BLaER1 treated with 17β-estradiol and CSF1 and Interleukin-3, amounts not matched to agents 10 nM and 100 nM (cell line): ENCODE data around the gene SNED1.

Source experiments
- H3K27ac ChIP-seq, 11 experiments: shearing (Covaris generic); formaldehyde crosslinking; 2 replicates each; pipeline ENCODE4 v1.8.1; 2022
- H3K27me3 ChIP-seq, 11 experiments: shearing (Covaris generic); formaldehyde crosslinking; 2 replicates each; pipeline ENCODE4 v1.8.1; 2022
- H3K36me3 ChIP-seq, 11 experiments: shearing (Covaris generic); formaldehyde crosslinking; 2 replicates each; pipeline ENCODE4 v1.8.1; 2022
- H3K4me1 ChIP-seq, 10 experiments: shearing (Covaris generic); formaldehyde crosslinking; 2 replicates each; pipeline ENCODE4 v1.8.1; 2022
- H3K4me2 ChIP-seq, 11 experiments: shearing (Covaris generic); formaldehyde crosslinking; 2 replicates each; pipeline ENCODE4 v1.8.1; 2022
- H3K4me3 ChIP-seq, 10 experiments: shearing (Covaris generic); formaldehyde crosslinking; 2 replicates each; pipeline ENCODE4 v1.8.1; 2022
- H3K9ac ChIP-seq, 11 experiments: shearing (Covaris generic); formaldehyde crosslinking; 2 replicates each; pipeline ENCODE4 v1.8.1; 2022
- H3K9me3 ChIP-seq, 11 experiments: shearing (Covaris generic); formaldehyde crosslinking; replicated peaks in 1 of 11; 2 replicates each; pipeline ENCODE4 v1.8.1; 2022
- H4K20me1 ChIP-seq, 11 experiments: shearing (Covaris generic); formaldehyde crosslinking; 2 replicates each; pipeline ENCODE4 v1.8.1; 2022
- Cebpa-rat ChIP-seq, 11 experiments: shearing (Covaris generic); IDR thresholded peaks; 2 replicates each; pipeline ENCODE4 v1.8.1; 2022

Gene SNED1

DNA sequence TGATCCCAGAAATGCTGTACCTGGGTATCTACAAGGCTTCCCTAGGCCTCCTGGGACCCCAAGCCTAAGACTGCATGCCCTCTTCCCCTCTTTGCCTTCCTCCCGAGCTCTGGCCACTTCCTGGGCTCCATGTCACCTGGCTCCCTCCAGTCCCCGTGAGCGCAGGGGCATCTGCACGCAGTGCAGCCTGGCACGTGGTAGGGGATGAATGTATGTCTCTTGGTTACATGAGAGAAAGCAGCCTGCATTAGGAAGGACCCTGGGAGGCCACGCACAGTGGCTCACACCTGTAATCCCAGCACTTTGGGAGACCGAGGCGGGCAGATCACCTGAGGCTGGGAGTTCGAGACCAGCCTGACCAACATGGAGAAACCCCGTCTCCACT is 135.0 kb downstream of the SNED1 start:
- no peak overlapping the region for H3K4me2 ChIP-seq
- no peaks in the 10 kb centered on the region for H3K27me3 ChIP-seq
- peaks cover 0 to 10% (median 0%) of the 10 kb centered on the region in 10 experiments; a peak in 2 of 20 replicates for H3K4me1 ChIP-seq
- TF ChIP-seq Cebpa-rat (IDR thresholded peaks at IDR 0.05): no peak
- H4K20me1 ChIP-seq: peaks cover 0 to 11% (median 0%) of the 10 kb centered on the region in 11 experiments; a peak in 4 of 22 replicates
- H3K4me3 ChIP-seq: no peak overlapping the region
- no peaks in the 10 kb centered on the region for H3K9me3 ChIP-seq
- H3K9ac ChIP-seq: no peak overlapping the region
- H3K27ac ChIP-seq: no peak overlapping the region
- H3K36me3 ChIP-seq: peaks cover 10 to 95% (median 74%) of the 10 kb centered on the region in 11 experiments

DNA sequence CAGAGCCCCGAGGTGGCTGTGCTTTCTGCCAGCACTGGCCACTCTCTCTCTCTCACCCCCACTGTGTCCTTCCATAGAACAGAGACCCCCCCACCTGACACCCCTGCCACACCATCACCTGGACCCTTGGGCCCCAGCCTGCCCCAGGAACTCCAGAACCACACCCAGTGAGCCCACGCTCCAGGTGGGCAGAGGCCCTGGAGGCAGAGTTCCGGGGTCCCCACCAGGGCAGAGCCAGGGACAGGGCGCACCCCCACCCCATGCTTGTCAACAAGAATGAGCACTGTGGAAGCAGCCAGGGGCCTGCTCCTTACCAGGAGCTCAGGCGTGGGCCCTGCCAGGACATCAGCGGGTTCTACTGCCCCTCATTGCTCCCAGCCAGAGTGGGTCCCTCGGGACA is 136.3 kb downstream of the SNED1 start:
- Histone ChIP-seq H3K4me1 (peaks cover 0 to 2% (median 0%) of the 10 kb centered on the region in 10 experiments; a peak in 2 of 20 replicates), H3K9me3 (no peaks in the 10 kb centered on the region), H3K4me3 (no peak overlapping the region), H3K27me3 (no peaks in the 10 kb centered on the region), H3K9ac (no peak overlapping the region), H3K36me3 (peaks cover 14 to 97% (median 76%) of the 10 kb centered on the region in 11 experiments), H3K4me2 (no peak overlapping the region), H4K20me1 (peaks cover 0 to 6% (median 0%) of the 10 kb centered on the region in 11 experiments; a peak in 4 of 22 replicates), H3K27ac (no peak overlapping the region)
- no peak for TF ChIP-seq Cebpa-rat (IDR thresholded peaks at IDR 0.05)

DNA sequence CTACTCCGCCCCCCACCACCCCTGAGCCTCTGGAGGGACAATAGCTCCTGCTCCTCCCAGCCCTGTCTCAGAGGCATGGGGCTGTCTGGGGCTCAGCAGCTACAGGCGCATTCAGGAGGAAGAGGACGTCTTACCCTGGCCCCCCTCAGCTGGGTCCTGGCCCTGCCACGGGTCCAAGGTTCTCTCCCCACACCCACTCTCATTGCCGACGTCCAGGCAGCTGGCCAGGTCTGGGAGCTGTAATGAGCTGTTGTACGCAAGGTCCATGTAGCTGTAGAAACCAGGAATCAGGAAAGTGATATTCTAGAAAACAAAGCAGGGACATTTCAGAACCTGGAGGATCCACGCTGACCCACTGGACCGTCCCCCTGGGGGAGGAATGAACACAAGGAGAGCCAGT is 137.3 kb downstream of the SNED1 start:
- no peaks in the 10 kb centered on the region for H3K27me3 ChIP-seq
- H3K9ac ChIP-seq: no peak overlapping the region
- no peak overlapping the region for H3K4me2 ChIP-seq
- peaks cover 0 to 15% (median 0%) of the 10 kb centered on the region in 11 experiments; a peak in 4 of 22 replicates for H4K20me1 ChIP-seq
- TF ChIP-seq Cebpa-rat (IDR thresholded peaks at IDR 0.05): no peak
- H3K4me3 ChIP-seq: no peak overlapping the region
- H3K4me1 ChIP-seq: no peaks in the 10 kb centered on the region
- peaks cover 17 to 97% (median 80%) of the 10 kb centered on the region in 11 experiments for H3K36me3 ChIP-seq
- H3K9me3 ChIP-seq: no peaks in the 10 kb centered on the region
- no peak overlapping the region for H3K27ac ChIP-seq

DNA sequence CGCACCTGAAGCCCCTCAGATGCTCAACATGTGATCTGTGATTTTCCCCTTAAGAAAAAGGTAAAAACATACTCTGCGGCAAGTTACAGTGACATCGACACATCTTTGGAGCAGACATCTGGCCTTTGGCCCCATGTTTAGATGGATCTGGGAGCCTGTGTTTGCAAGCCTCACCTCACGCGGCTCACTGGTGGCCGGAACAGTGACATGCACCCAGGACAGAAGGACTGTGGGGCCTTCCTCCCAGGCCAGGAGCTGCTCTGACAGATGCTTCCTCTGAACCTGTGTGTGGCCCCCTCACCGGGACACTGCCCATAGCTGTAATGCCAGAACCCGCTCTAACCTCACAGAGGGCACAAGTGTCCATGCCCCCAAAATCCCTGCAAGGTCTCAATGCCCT is 137.8 kb downstream of the SNED1 start:
- Histone ChIP-seq H4K20me1 (peaks cover 0 to 20% (median 0%) of the 10 kb centered on the region in 11 experiments; a peak in 5 of 22 replicates), H3K27me3 (no peaks in the 10 kb centered on the region), H3K9me3 (no peaks in the 10 kb centered on the region), H3K9ac (no peak overlapping the region), H3K4me1 (no peaks in the 10 kb centered on the region), H3K4me2 (no peak overlapping the region), H3K27ac (no peak overlapping the region), H3K4me3 (no peak overlapping the region), H3K36me3 (peaks cover 17 to 100% (median 84%) of the 10 kb centered on the region in 11 experiments)
- no peak for TF ChIP-seq Cebpa-rat (IDR thresholded peaks at IDR 0.05)

DNA sequence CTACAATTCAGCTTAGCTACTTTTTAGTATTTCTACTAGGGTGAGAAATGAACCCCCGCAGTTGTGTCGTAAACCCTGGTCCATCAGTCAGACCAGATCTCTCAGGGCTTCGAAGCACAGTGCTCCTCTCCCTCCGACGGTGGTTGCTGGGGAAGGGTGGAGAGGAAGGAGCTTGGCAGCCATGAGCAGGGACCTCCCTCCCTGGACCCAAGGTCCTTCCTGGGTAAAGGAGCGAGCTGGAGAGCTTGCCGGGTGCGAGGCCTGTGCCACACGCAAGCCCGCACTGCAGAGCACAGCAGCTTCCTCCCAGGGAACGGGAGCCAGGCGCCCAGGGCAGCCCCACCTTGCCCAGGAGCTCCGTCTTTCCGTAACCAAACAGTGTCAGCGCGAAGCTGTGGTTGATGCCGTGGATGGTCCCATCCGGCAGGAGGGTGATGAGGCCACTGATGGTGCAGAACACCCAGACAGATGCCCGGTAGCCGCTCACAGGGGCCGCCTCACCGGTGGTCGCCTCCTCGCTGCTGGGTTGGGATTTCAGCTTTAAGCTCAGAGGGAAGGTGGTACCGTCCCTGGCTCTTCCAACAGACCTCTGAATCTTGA is 138.3 kb downstream of the SNED1 start:
- no peak for TF ChIP-seq Cebpa-rat (IDR thresholded peaks at IDR 0.05)

DNA sequence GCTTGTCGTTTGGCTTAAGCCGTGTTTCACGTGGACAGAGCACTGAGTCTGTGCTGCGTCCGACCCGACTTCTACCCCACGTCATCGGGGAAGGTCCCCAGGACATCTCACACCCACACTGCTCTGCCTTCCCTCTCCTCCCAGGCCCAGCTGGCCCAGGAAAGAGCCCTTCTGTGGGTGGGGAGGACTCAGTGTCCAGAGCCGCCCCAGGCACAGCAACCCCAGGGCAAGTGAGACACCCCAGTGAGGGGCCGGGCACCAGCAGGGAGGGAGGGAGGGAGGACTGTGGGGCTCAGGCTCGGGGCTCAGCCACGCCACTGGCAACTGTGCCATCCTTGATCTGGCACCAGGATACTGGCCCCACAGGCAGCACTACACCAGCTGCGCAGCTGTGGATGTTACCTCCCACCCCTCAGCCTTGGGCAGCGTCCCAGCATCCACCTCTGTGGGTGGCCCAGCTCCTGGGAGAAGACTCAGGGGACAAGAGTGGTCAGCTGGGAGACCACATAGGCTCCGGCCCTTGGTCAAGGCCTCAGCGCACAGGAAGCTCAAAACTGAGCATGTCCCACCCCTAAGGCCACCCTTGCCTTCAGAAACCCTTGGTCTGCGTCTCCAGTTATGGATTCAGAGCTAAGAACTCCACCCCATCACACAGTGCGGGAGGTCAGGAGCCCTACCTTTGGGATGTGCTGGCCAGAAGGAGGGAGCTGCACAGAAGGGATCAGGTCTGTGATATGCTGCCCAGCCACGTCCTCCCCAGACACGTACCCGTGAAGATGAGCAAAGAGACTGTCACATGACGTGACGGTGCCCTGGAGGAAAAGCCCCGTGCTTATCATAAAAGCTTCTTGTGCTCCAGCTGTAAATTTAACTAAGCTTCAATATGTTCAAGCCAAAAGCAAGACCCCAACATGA is 139.1 kb downstream of the SNED1 start:
- no peaks in the 10 kb centered on the region for H3K9me3 ChIP-seq
- TF ChIP-seq Cebpa-rat (IDR thresholded peaks at IDR 0.05): no peak
- no peaks in the 10 kb centered on the region for H3K27me3 ChIP-seq
- H3K4me2 ChIP-seq: no peak overlapping the region
- no peaks in the 10 kb centered on the region for H3K4me1 ChIP-seq
- peaks cover 0 to 33% (median 0%) of the 10 kb centered on the region in 11 experiments; a peak in 5 of 22 replicates for H4K20me1 ChIP-seq
- no peak overlapping the region for H3K27ac ChIP-seq
- no peak overlapping the region for H3K4me3 ChIP-seq
- H3K36me3 ChIP-seq: peaks cover 17 to 99% (median 82%) of the 10 kb centered on the region in 11 experiments
- no peak overlapping the region; a peak in 1 of 22 replicates for H3K9ac ChIP-seq

More for the DNA sequence above, 138.3 kb downstream of the SNED1 start:
- Histone ChIP-seq H3K9ac (no peak overlapping the region), H3K4me1 (no peaks in the 10 kb centered on the region), H3K27ac (no peak overlapping the region), H3K27me3 (no peaks in the 10 kb centered on the region), H3K4me2 (no peak overlapping the region), H3K36me3 (peaks cover 17 to 99% (median 82%) of the 10 kb centered on the region in 11 experiments), H3K9me3 (no peaks in the 10 kb centered on the region), H3K4me3 (no peak overlapping the region), H4K20me1 (peaks cover 0 to 25% (median 0%) of the 10 kb centered on the region in 11 experiments; a peak in 5 of 22 replicates)

DNA sequence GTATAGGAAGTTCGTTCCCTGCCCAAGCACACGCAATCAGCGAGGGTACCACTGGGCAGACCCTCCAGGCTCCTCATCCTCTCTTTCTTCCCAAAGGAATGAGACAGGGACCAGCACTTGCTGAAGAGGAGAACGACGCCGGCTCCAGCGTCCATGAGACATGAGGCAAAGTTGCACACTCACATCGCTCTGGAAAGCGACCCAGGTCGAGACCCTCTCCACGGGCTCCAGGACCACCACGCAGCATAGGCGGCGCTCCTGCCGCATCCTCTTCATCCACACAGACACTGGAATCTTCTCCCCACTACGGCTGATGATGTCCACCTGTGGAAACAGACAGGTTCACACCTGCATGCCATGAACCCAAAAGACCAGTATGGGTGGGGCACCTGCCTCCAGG is 140.1 kb downstream of the SNED1 start:
- H3K4me2 ChIP-seq: no peak overlapping the region
- peaks cover 0 to 42% (median 0%) of the 10 kb centered on the region in 11 experiments; a peak in 6 of 22 replicates for H4K20me1 ChIP-seq
- H3K27me3 ChIP-seq: no peaks in the 10 kb centered on the region
- no peak overlapping the region for H3K9ac ChIP-seq
- no peak overlapping the region for H3K27ac ChIP-seq
- H3K36me3 ChIP-seq: peaks cover 17 to 94% (median 80%) of the 10 kb centered on the region in 11 experiments
- no peaks in the 10 kb centered on the region for H3K4me1 ChIP-seq
- no peak for TF ChIP-seq Cebpa-rat (IDR thresholded peaks at IDR 0.05)
- no peaks in the 10 kb centered on the region for H3K9me3 ChIP-seq
- H3K4me3 ChIP-seq: no peak overlapping the region

DNA sequence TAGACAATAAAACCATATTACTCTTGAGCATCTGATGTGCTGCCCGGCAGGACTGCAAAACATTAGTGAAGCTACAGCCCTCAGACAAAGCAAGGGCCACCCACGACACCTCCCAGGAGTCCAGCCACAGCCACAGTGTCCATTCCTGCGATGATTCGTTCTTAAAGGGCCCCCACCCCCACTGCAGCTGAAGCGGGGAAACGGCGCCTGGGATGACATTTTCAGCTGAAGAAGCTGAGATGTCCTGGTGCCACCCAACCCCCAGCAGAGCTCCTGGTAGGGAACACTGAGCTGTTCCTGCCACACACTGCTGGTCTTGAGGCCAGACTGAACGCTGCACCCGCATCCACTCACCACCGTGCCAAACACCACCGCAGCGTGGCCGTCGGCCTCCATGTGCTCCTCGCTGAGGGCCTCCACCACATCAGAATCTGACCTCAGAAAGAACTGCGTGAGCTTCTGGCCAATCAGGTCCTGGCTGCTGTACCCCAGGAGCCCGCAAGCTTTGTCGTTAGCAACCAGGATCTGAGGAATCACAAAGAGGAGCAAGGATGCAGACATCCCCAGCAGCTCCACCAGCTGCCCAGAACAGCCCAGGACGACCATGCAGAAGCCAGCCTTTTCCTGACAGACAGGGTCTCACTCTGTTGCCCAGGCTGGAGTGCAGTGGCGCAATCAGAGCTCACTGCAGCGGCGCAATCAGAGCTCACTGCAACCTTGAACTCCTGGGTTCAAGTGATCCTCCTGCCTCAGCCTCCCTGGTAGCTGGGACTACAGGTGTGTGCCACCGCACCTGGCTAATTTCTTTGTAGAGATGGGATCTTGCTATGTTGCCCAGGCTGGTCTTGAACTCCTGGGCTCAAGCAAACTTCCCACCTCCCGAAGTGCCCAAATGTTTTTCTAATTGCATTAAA is 141.4 kb downstream of the SNED1 start:
- Histone ChIP-seq H3K9ac (no peak overlapping the region), H3K4me2 (no peak overlapping the region), H3K4me3 (no peak overlapping the region), H3K27me3 (no peaks in the 10 kb centered on the region), H3K9me3 (no peaks in the 10 kb centered on the region), H4K20me1 (peaks cover 0 to 54% (median 6%) of the 10 kb centered on the region in 11 experiments; a peak in 8 of 22 replicates), H3K4me1 (no peaks in the 10 kb centered on the region), H3K27ac (no peak overlapping the region), H3K36me3 (peaks cover 17 to 88% (median 71%) of the 10 kb centered on the region in 11 experiments)
- TF ChIP-seq Cebpa-rat (IDR thresholded peaks at IDR 0.05): no peak
